ENCODE data around the gene BTNL8. TPM values are rescaled to one million over a fixed set of nuclear protein-coding genes. Genes with fewer than 3 reads are reported as not detected.

Gene BTNL8
- total and polyA plus RNA-seq, 2 experiments from 2014 or later, result 9.8 to 19.1 TPM

DNA sequence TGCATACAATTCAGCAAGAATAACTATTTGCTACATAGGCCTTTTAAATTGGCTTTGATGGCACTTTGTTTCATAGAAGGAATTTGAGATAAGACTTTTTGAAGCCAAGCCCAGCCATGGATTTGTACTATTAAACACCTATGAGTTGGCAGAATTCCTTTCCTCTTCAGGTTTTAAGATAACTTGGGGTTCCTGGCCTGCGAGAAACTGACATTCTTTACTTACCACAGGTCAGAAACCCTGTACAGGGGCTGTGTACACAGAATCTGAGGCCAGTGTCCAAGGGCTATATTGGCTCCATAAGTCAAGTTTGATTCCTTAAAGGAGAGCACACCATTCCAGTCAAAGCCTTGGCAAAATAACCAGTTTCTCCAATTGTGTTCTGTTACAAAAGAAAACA, 78.9 kb downstream of the BTNL8 start:
- no peak overlapping the region for H3K4me3 ChIP-seq

GRCh38 chr5:180982008-180982741, 83.2 kb downstream of the BTNL8 start:
- Histone ChIP-seq H3K9me3 (ENCODE audit: low read depth) (no peaks in the 10 kb centered on the region), H3K4me2 (no peak overlapping the region), H3K36me3 (replicated peaks; ENCODE audit: insufficient read depth, low read depth) (no peaks in the 10 kb centered on the region), H3K4me1 (ENCODE audit: insufficient read depth) (no peaks in the 10 kb centered on the region), H3K9me2 (replicated peaks; ENCODE audit: insufficient read depth) (no peaks in the 10 kb centered on the region), H3K27ac (no peak overlapping the region), H3K4me3 (no peak overlapping the region), H3K27me3 (no peaks in the 10 kb centered on the region), H2AFZ (no peak overlapping the region), H3K79me2 (no peaks in the 10 kb centered on the region), H4K20me1 (ENCODE audit: insufficient read depth, poor library complexity, severe bottlenecking) (no peaks in the 10 kb centered on the region)
- TF ChIP-seq EZH2phosphoT487 (IDR thresholded peaks at IDR 0.05; ENCODE audit: low read depth, severe bottlenecking, unreplicated experiment) (no peak), EZH2 (IDR thresholded peaks at IDR 0.05; ENCODE audit: borderline replicate concordance) (no peak)
- no peak for DNase-seq (ENCODE audit: low spot score)
- WGBS (ENCODE audit: low lambda C conversion rate, missing lambda C conversion rate), result 77% methylated on average over 10 of the region's 23 CpGs

More for the DNA sequence above, 78.9 kb downstream of the BTNL8 start:
- peak overlapping the region; percentile 63 for H3K27ac ChIP-seq
- no peak overlapping the region for H3K4me2 ChIP-seq
- WGBS (ENCODE audit: low lambda C conversion rate, missing lambda C conversion rate), result 50% methylated on average over 1 of the region's 1 CpG
- no peaks in the 10 kb centered on the region for H4K20me1 ChIP-seq (ENCODE audit: insufficient read depth, poor library complexity, severe bottlenecking)
- no peaks in the 10 kb centered on the region for H3K4me1 ChIP-seq (ENCODE audit: insufficient read depth)
- H3K9me2 ChIP-seq (replicated peaks; ENCODE audit: insufficient read depth), result no peaks in the 10 kb centered on the region
- H3K27me3 ChIP-seq, result no peaks in the 10 kb centered on the region
- no peaks in the 10 kb centered on the region for H3K36me3 ChIP-seq (replicated peaks; ENCODE audit: insufficient read depth, low read depth)
- H2AFZ ChIP-seq, result no peak overlapping the region
- DNase-seq (ENCODE audit: low spot score), result no peak
- no peaks in the 10 kb centered on the region for H3K79me2 ChIP-seq
- no peaks in the 10 kb centered on the region for H3K9me3 ChIP-seq (ENCODE audit: low read depth)
- TF ChIP-seq, protein P1, sequence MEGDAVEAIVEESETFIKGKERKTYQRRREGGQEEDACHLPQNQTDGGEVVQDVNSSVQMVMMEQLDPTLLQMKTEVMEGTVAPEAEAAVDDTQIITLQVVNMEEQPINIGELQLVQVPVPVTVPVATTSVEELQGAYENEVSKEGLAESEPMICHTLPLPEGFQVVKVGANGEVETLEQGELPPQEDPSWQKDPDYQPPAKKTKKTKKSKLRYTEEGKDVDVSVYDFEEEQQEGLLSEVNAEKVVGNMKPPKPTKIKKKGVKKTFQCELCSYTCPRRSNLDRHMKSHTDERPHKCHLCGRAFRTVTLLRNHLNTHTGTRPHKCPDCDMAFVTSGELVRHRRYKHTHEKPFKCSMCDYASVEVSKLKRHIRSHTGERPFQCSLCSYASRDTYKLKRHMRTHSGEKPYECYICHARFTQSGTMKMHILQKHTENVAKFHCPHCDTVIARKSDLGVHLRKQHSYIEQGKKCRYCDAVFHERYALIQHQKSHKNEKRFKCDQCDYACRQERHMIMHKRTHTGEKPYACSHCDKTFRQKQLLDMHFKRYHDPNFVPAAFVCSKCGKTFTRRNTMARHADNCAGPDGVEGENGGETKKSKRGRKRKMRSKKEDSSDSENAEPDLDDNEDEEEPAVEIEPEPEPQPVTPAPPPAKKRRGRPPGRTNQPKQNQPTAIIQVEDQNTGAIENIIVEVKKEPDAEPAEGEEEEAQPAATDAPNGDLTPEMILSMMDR (IDR thresholded peaks at IDR 0.05; ENCODE audit: poor library complexity), result no peak
- no peak for TF ChIP-seq EZH2 (IDR thresholded peaks at IDR 0.05; ENCODE audit: borderline replicate concordance)
- no peak for TF ChIP-seq EZH2phosphoT487 (IDR thresholded peaks at IDR 0.05; ENCODE audit: low read depth, severe bottlenecking, unreplicated experiment)

DNA sequence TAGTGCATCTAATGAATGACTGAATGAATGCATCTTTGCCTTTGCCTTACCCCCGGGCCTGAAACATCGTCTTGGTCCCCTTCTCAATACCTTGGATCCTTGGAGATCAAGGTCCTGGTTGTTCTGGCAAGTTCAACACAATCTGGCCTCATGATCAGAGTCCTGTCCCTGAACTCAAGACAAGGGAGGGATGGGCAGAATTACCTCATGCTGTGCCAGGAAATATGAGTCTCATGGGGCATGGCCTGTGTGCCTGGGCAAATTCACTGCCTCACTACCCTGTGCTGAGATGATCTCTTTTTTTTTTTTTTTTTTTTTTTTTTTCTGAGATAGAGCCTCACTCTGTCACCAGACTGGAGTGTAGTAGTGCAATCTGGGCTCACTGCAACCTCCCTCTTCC, 89.1 kb downstream of the BTNL8 start:
- WGBS (ENCODE audit: low lambda C conversion rate, missing lambda C conversion rate), result 88% methylated on average over 2 of the region's 2 CpGs
- no peaks in the 10 kb centered on the region for H3K36me3 ChIP-seq (replicated peaks; ENCODE audit: insufficient read depth, low read depth)
- H3K9me3 ChIP-seq (ENCODE audit: low read depth), result no peaks in the 10 kb centered on the region
- H3K9me2 ChIP-seq (replicated peaks; ENCODE audit: insufficient read depth), result no peaks in the 10 kb centered on the region
- no peak for DNase-seq (ENCODE audit: low spot score)
- no peak overlapping the region for H3K4me2 ChIP-seq
- H4K20me1 ChIP-seq (ENCODE audit: insufficient read depth, poor library complexity, severe bottlenecking), result no peaks in the 10 kb centered on the region
- no peaks in the 10 kb centered on the region for H3K27me3 ChIP-seq
- H2AFZ ChIP-seq, result no peak overlapping the region
- no peaks in the 10 kb centered on the region for H3K79me2 ChIP-seq
- H3K4me3 ChIP-seq, result no peak overlapping the region
- TF ChIP-seq EZH2 (IDR thresholded peaks at IDR 0.05; ENCODE audit: borderline replicate concordance) (no peak), EZH2phosphoT487 (IDR thresholded peaks at IDR 0.05; ENCODE audit: low read depth, severe bottlenecking, unreplicated experiment) (no peak)
- TF ChIP-seq, protein P1 (IDR thresholded peaks at IDR 0.05; ENCODE audit: poor library complexity), result no peak
- no peak overlapping the region for H3K27ac ChIP-seq
- H3K4me1 ChIP-seq (ENCODE audit: insufficient read depth), result no peaks in the 10 kb centered on the region

DNA sequence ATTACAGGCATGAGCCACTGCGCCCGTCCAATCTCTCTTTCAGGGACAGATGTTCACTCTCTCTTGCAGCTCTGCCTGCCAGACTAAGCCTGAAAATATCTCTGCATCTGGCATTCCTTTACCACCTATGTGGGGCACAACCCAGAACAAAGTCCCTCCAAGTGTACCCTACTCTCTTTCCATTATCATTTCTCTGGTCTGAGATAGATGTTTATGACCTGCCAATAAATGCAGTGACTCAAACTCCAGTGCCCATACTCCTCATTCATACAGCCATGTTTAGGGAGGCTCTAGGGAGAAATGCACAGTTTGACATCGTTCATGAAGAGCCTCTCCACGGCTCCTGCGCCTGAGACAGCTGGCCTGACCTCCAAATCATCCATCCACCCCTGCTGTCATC, 89.6 kb downstream of the BTNL8 start, which contains the start of gene BTNL3:
TSS of gene BTNL3 (plus strand) at position 255 of the 400 bp plus-strand sequence. CDS start 183 bp downstream, outside the sequence.
- Histone ChIP-seq H3K27me3 (no peaks in the 10 kb centered on the region), H3K4me3 (no peak within 1 kb of the TSS), H4K20me1 (ENCODE audit: insufficient read depth, poor library complexity, severe bottlenecking) (no peaks in the 10 kb centered on the region), H3K9me3 (ENCODE audit: low read depth) (no peaks in the 10 kb centered on the region), H3K36me3 (replicated peaks; ENCODE audit: insufficient read depth, low read depth) (no peaks in the 10 kb centered on the region), H3K79me2 (no peaks in the 10 kb centered on the region), H2AFZ (no peak within 1 kb of the TSS), H3K9me2 (replicated peaks; ENCODE audit: insufficient read depth) (no peaks in the 10 kb centered on the region), H3K27ac (peak within 1 kb of the TSS; percentile 70), H3K4me1 (ENCODE audit: insufficient read depth) (no peaks in the 10 kb centered on the region), H3K4me2 (peak within 1 kb of the TSS; percentile 42)
- no peak for DNase-seq (ENCODE audit: low spot score)
- 83% methylated on average over 5 of the region's 5 CpGs for WGBS (ENCODE audit: low lambda C conversion rate, missing lambda C conversion rate)
- TF ChIP-seq, protein P1 (IDR thresholded peaks at IDR 0.05; ENCODE audit: poor library complexity), result no peak
- TF ChIP-seq EZH2phosphoT487 (IDR thresholded peaks at IDR 0.05; ENCODE audit: low read depth, severe bottlenecking, unreplicated experiment) (no peak), EZH2 (IDR thresholded peaks at IDR 0.05; ENCODE audit: borderline replicate concordance) (no peak)

Measured in hepatocyte (in vitro differentiated cells).